AG04450 (cell line): ENCODE results near the gene TP53. TPM values are rescaled to one million over a fixed set of nuclear protein-coding genes. Genes with fewer than 3 reads are reported as not detected.

Experiments
- CTCF ChIA-PET: fragments of 300-600, 350-600 bp; formaldehyde crosslinking; extraction: SDS; loops from one replicate; lab custom pipeline; 2022; ENCODE audit warnings: antibody characterized with exemption, inconsistent platforms; lab: Charles Lee
- POLR2A ChIA-PET: fragments of 350-600 bp; formaldehyde crosslinking; extraction: SDS; loops from one replicate; lab custom pipeline; 2021; ENCODE audit warnings: antibody characterized with exemption, inconsistent platforms; lab: Yijun Ruan, JAX
- DNase-seq: peaks from one replicate; pipeline ENCODE4 v3.0.0-alpha.2; 2011; ENCODE audit warnings: low read depth, low spot score
- H3K27ac ChIP-seq: one replicate; pipeline ENCODE4 v1.5.1; 2012; ENCODE audit warnings: low read depth, low read length, control low read depth
- H3K27me3 ChIP-seq: one replicate; pipeline ENCODE4 v1.6.0; 2012; ENCODE audit warnings: low read length; ENCODE audit not compliant: control insufficient read depth, insufficient read depth
- H3K4me3 ChIP-seq: 2 replicates; pipeline ENCODE4 v1.5.1; 2011; ENCODE audit warnings: mild to moderate bottlenecking, low read depth, low read length, control low read depth
- H3K9me3 ChIP-seq: 2 replicates; pipeline ENCODE4 v1.5.1; 2012; ENCODE audit warnings: low read length; ENCODE audit not compliant: control insufficient read depth, insufficient read depth
- CTCF ChIP-seq: IDR thresholded peaks from 2 replicates; pipeline ENCODE4 v1.5.1; 2011; ENCODE audit warnings: low read depth, low read length, control low read depth, inconsistent platforms
- polyA minus RNA-seq: library from RNA; depleted of rRNA, polyadenylated mRNA; stranded (reverse); fragments of >200 nt; gene quantifications from 2 replicates; pipeline ENCODE4 v1.2.3, GENCODE V29; 2011; rRNA and poly(A)+ RNA removed
- polyA plus RNA-seq: library from polyadenylated mRNA; depleted of rRNA; stranded (reverse); fragments of >200 nt; gene quantifications from 2 replicates; pipeline ENCODE4 v1.2.3, GENCODE V29; 2011; rRNA removed

Gene TP53
- polyA plus RNA-seq, result 40.7 and 48.9 TPM in 2 replicates
- 54.7 and 63.4 TPM in 2 replicates for polyA minus RNA-seq

GRCh38 chr17:7687072-7687907, at the start of gene TP53:
TP53 (minus strand) TSS chr17:7687490; CDS start chr17:7676594, 10,896 bp downstream.
- TF ChIP-seq CTCF, result peak; percentile 19
- DNase-seq, result peak; percentile 77
- H3K27ac ChIP-seq, result peak within 1 kb of the TSS; percentile 99
- H3K27me3 ChIP-seq, result no peaks in the 10 kb centered on the region
- CTCF ChIA-PET, result interaction anchor here (0.6 to 6.0 kb wide), 45 partner anchors 8 to 404 kb away, joined by 3 to 134 read pairs (median 5); partner anchors contain the start of genes ATP1B2, FXR2, MPDU1 and SAT2
- H3K9me3 ChIP-seq, result no peaks in the 10 kb centered on the region
- POLR2A ChIA-PET, result interaction anchor here (0.6 to 4.9 kb wide), 20 partner anchors 19 to 675 kb away, joined by 3 to 40 read pairs (median 4); partner anchors contain the start of genes ATP1B2, CD68, CTC1 and FXR2
- peak within 1 kb of the TSS; percentile 97 for H3K4me3 ChIP-seq

GRCh38 chr17:7732981-7733539, 45.8 kb upstream of the TP53 start:
- no peak overlapping the region for H3K4me3 ChIP-seq
- peaks cover 19% of the 10 kb centered on the region for H3K27me3 ChIP-seq
- no peak for TF ChIP-seq CTCF
- H3K27ac ChIP-seq, result no peak overlapping the region
- CTCF ChIA-PET, result no interaction called here
- POLR2A ChIA-PET, result no interaction called here
- DNase-seq, result no peak
- H3K9me3 ChIP-seq, result no peaks in the 10 kb centered on the region

GRCh38 chr17:7729816-7730215, 42.5 kb upstream of the TP53 start:
- no peak for DNase-seq
- H3K4me3 ChIP-seq, result no peak overlapping the region
- ChIA-PET POLR2A (interaction anchor here (0.8 kb wide), 1 partner anchor 25 kb away, joined by 6 read pairs; the partner anchor contains the start of gene EFNB3), CTCF (interaction anchor here (0.6 to 1.9 kb wide), 5 partner anchors 9 to 261 kb away, joined by 3 to 10 read pairs (median 3); partner anchors contain the start of genes TP53 and WRAP53)
- peaks cover 8% of the 10 kb centered on the region for H3K27me3 ChIP-seq
- H3K9me3 ChIP-seq, result no peaks in the 10 kb centered on the region
- H3K27ac ChIP-seq, result no peak overlapping the region
- no peak for TF ChIP-seq CTCF

GRCh38 chr17:7727886-7728285, 40.6 kb upstream of the TP53 start:
- CTCF ChIA-PET, result interaction anchor here (1.2 kb wide), 1 partner anchor 56 kb away, joined by 3 read pairs; no protein-coding TSS in a partner anchor
- POLR2A ChIA-PET, result no interaction called here

More at GRCh38 chr17:7727886-7728285, 40.6 kb upstream of the TP53 start:
- H3K9me3 ChIP-seq, result no peaks in the 10 kb centered on the region
- peaks cover 8% of the 10 kb centered on the region for H3K27me3 ChIP-seq
- no peak overlapping the region for H3K4me3 ChIP-seq
- H3K27ac ChIP-seq, result no peak overlapping the region
- no peak for TF ChIP-seq CTCF
- DNase-seq, result no peak
